GM18858 (cell line): Measurements from ENCODE around the gene CDK5RAP3.
"Not testable (repeated sequence)": the region's sequence is repeated elsewhere in the genome, so short reads cannot be mapped to it uniquely, and the experiment has no call there.

Experiments used
- ATAC-seq: cut with Tn5 transposase; IDR thresholded peaks from one replicate; pipeline ENCODE4 v1.9.1; 2021; ENCODE audit not compliant: unreplicated experiment

The CDK5RAP3 gene, protein sequence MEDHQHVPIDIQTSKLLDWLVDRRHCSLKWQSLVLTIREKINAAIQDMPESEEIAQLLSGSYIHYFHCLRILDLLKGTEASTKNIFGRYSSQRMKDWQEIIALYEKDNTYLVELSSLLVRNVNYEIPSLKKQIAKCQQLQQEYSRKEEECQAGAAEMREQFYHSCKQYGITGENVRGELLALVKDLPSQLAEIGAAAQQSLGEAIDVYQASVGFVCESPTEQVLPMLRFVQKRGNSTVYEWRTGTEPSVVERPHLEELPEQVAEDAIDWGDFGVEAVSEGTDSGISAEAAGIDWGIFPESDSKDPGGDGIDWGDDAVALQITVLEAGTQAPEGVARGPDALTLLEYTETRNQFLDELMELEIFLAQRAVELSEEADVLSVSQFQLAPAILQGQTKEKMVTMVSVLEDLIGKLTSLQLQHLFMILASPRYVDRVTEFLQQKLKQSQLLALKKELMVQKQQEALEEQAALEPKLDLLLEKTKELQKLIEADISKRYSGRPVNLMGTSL

DNA sequence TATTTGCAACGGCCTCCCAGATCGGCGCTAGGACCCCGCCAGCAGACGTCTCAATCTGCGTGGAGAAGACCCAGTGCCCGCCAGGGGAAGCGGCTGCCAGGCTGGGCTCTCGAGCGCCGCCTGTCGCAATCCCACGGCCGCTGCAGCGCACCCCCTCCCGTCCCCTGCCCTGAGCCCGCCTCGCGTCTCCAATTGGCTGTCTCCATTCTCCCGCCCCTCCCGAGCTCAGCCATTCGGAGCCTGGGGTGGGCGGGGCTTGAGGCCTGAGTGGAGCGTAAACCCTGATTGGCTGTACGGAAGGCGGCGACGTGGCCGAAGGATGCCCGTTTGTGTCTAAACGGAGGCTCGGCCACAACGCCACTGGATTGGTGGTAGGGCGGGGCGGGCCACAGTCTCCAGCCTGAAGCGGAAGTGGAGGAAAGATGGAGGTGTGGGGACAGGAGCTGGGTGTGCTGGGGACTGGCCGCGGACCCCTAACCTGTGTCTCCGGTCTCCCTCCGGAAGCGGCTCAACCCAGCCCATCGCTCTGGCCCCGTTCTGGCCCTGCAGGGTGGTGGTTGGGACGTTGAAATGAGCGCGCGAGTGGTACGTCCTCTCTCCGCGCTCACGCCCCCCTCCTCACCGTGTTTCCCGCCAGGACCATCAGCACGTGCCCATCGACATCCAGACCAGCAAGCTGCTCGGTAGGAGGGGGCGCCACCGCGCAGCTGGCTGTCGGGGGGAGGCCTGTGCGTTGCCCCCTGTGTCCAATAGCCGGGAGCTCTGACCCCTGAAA lies at the start of gene CDK5RAP3:
Gene CDK5RAP3 (plus strand): TSS at position 389 of the 775 bp plus-strand sequence. CDS start 34 bp downstream, at position 423.
- peak; percentile 93 for ATAC-seq

DNA sequence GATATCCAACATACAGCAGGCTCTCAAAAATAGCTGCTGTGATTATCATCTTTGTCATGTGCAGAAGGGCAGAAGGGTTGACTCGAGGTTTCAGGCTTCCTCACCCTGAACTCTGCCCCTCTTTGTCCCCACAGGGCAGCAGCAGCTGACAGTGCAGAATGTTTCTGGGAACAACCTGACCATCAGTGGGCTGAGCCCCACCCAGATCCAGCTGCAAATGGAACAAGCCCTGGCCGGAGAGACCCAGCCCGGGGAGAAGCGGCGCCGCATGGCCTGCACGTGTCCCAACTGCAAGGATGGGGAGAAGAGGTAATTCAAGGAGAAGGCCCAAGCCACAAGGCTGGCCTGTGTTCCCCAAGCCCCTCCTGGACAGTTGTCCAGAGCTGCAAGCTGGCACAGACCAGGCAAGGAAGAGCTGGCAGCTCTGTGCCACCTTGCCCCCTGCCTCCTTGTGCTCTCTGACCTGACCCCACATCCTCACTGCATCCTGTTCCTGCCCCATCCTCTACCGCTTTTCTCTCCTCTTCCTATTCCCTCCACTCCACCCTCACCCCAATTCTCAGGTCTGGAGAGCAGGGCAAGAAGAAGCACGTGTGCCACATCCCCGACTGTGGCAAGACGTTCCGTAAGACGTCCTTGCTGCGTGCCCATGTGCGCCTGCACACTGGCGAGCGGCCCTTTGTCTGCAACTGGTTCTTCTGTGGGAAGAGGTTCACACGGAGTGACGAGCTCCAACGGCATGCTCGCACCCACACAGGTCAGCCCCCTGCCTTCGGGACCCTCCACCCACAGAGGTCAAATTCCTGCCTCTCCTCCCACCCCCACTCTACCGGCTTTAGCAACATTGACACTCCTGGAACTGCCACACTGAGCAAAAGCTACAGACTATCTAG lies 45.9 kb upstream of the CDK5RAP3 start:
- ATAC-seq = no peak

DNA sequence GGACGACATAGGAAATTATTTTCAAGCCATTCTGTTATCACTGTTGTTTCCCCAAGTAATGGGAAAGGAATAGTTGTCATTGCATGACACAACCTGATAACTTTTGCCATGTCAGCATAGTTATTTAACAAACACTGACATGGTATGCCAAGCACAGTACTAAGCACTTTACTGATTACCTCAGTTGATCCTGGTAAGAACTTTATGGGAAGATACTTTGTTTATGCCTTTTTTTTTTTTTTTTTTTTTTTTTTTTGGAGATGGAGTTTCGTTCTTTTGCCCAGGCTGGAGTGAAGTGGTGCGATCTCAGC lies 45.3 kb upstream of the CDK5RAP3 start:
- no peak for ATAC-seq

DNA sequence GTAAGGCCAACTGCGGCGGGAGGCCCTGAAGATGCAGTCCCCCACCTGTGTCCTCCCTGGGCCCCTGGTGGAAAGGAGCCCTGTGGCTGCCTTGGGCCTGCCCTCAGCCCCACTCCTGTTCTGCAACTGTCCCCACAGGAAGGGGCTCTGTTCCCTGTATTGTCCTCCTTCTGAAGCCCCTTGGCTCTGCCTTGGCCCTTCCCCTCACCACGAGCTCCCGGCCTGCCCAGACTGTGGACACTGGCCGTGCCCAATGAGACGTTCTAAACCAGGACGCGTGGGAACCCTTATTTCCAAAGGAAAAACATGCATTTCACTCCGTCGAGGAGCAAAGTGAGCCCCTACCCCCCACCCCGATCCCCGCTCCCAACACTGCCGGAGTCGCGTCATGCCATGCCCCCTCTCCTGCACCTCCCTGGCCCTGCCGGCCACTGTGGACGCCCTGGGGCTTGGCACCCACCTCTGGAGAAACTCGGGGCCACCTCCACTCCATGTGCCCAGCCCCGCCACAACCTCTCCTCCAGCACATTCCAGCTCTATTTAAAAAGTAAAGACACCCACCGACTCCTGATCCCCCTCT lies 43.0 kb upstream of the CDK5RAP3 start:
- no peak for ATAC-seq

DNA sequence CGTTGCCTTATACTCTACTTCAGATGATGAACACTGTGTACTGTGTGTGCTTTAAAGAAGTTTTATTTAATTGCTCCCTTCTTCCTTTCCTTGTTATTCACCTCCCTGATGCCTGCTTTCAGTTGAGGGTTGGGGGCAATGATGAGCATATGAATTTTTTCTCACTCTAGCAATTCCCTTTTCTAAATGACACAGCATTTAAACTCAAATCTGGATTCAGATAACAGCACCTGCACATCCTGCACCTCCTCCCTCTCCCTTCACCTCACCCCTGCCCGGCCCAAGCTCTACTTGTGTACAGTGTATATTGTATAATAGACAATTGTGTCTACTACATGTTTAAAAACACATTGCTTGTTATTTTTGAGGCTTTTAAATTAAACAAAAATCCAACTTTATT lies 42.5 kb upstream of the CDK5RAP3 start:
- ATAC-seq = no peak

DNA sequence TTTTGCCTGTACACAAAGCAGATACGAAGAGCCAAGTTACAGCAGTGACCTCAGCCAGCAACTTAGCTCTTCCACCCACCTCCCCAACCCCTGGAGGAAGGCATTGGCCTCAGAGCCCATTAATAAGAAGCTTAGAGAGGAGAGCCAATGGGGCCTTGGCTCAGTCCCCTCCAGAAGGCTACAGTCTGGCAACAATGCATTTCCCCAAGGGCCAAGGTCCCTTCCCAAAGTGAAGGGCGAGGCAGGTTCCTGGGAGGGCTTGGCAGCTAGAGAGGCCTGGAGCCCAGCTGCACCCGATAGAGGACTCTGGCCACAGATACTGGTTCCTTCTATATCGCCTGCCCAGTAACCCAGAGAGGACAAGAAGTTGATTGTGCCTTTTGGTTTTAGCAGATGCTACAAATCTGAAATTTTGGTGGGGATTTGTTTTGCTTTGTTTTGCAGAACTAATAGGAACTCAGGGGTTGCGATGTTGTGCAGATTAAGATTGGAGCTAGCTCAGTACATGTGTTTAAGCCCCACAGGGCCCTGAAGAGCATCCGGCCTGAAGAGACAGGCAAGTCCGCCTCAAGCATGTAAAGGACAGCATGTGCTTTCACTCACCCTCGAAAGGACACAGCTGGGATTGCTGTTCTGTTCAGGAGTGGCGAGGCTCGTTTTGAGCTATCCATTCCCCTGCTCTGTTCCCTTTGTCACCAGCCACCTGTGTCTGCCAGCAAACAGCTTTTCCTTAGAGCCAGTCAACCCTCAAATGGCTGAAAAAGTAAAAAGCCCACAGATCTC lies 41.5 kb upstream of the CDK5RAP3 start:
- ATAC-seq = no peak

GRCh38 chr17:47931848-47932247 lies 39.1 kb upstream of the CDK5RAP3 start:
- no peak for ATAC-seq

DNA sequence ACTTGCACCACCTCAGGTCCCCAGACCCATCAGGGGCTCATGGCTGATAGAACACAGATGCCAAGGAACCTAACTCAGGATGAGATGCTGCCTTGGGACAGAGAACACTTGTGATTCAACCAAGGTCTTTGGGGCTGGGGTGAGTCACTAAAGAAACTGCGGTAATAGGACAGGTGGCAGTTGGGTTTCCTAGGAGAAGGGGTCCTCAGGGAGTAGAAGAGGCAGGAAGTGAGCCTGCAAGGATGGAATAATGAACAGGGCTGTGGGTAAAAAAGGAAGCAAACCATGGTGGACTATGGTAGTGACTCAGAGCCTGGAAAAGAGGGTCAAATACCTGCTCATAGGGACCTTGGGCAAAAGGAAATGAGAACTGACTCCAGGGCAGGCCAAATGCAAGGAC lies 36.1 kb upstream of the CDK5RAP3 start:
- no peak for ATAC-seq

GRCh38 chr17:47935468-47935867 lies 35.4 kb upstream of the CDK5RAP3 start:
- ATAC-seq = not testable (repeated sequence)

DNA sequence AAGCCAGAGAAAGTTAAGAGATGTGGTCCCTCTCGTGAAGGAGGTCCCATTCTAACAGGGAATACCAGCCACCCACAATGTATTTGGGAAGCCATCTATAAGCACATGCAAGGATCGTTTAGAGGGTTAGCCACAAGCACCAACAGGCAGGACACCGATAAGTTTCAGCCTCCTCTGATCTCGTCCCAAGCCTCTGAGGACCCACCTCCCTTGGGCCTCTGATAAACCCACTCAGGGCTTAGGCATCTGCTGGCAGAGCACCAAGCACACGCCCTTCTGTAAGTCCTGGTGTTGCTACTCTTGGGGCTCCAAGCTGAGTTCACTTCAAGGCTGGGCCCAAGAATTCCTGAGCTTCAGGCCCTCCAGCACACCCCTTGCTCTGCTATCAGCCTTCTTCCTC lies 35.0 kb upstream of the CDK5RAP3 start:
- ATAC-seq = no peak

- no peak for ATAC-seq
These were observed 33.0 kb upstream of the CDK5RAP3 start for GRCh38 chr17:47937941-47938340.

DNA sequence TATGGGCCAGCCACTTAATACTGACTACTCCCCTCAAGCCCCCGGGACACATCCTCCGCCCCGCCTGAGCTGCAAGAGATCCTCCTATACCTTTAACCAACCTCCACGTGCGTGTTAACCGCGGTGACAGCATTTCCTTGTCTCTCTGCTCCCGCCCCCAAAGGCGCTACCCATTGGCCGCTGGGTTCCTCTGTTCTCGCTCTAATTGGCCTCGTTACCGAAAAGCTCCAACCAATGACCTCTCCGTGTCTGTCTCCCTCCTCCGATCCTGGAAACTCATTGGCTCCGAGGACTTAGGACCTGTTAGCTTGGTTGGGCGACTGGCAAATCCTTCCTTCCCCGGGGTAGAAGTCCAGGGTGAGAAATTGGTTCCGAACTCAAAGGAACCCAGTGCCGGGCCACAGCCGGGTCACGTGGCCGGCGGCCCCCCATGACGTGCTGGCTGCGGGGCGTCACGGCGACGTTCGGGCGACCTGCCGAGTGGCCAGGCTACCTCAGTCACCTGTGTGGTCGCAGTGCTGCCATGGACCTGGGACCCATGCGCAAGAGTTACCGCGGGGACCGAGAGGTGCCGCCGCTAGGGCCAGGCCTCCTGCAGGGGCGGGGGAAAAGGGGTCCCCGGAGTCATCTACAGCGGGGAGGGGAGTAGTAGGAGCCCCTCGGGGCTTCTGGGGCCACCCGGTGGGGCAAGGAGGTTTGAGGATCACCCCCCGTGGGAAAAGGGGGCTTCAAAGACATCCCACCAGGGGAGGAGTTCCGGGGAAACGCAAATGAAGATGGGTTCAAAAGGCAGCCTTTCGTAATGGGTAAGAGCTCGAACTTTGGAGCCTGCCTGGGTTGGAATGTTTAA lies 29.4 kb upstream of the CDK5RAP3 start, which contains the start of gene PNPO:
Gene PNPO (plus strand): TSS at position 326 of the 850 bp plus-strand sequence. CDS start 105 bp downstream, at position 431.
- ATAC-seq = peak; percentile 85

DNA sequence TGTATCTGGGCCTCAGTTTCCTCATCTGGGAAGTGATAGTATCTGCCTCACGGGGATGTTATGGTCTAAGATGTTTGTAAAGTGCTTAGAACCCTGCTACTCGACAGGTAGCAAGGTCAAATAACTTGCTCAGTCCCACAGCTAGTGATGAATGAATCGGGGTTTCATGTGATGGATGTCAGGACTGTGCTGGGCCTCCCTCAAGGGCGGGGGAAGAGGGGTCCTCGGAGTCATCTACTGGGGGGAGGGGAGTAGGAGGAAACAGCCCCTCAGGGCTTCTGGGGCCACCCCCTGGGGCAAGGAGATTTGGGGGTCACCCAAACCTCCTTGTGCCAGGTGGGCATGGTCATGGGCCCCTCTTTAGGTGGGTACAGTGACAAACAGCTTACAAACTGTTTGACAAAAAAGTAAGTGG lies 28.8 kb upstream of the CDK5RAP3 start:
- ATAC-seq = no peak

GRCh38 chr17:47942568-47942967 lies 28.3 kb upstream of the CDK5RAP3 start:
- no peak for ATAC-seq

DNA sequence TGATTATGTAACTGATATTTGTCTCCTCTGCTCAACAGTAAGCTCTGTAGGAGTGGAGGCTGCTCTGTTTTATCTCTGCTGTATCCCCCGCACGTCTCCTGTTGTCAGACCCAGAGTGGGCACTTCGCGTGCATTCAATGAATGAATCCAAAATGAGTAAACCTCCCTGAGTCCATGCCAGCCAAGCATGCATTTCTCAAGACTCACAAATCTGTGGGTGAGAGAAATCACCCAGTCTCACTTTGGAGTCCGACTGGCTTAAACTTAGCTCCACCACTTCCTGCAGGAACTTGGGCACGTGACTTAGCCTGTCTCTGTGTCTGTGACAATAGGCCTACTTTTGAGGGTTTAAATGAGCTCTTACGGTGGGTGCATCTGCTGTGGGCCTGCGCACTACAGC lies 25.8 kb upstream of the CDK5RAP3 start:
- no peak for ATAC-seq

- ATAC-seq = no peak
These were observed 25.1 kb upstream of the CDK5RAP3 start for GRCh38 chr17:47945529-47946508.

- no peak for ATAC-seq
These were observed 24.4 kb upstream of the CDK5RAP3 start for GRCh38 chr17:47946516-47946915.

- ATAC-seq = peak; percentile 38
These were observed 23.9 kb upstream of the CDK5RAP3 start for GRCh38 chr17:47946929-47947397.
